ENCODE results near the gene MAML2. TPM values are rescaled to one million over a fixed set of nuclear protein-coding genes. Genes with fewer than 3 reads are reported as not detected.

MAML2 gene
- total RNA-seq, 4 donors from 2014 or later, result 15.9 to 31.9 (median 24.9) TPM

DNA sequence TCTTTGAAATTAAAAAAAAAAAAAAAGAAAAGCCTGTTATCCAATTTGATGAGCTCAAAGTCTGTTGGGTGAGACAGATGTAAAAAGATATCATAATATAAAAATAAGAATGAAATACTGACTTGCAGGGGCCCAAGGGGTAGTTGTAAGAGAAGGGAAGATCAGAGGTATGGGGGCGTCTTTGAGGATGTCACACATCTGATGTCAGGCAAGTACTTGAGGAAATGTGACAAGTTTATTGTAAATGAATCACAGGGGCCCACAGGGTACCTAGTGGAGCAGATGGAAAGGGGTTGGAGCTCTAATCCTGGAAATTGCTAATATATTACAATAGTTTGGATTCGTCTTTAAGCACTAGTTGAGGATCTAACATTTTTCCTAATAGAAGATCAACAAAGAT is 131.6 kb downstream of the MAML2 start:
- in situ Hi-C loops (cut with MboI; ENCODE audit: low pct_ligation_motif_present in 1 of 4, low pct_unique_long_range_greater_than_20kb in 1 of 4, low sequenced_read_pairs in 3 of 4) (no loop called here), intact Hi-C loops (cut with DNase I; ENCODE audit: low total_unique reads) (no loop called here)
- TF ChIP-seq POLR2AphosphoS5 (IDR thresholded peaks at IDR 0.05) (no peak), POLR2A (IDR thresholded peaks at IDR 0.05) (no peak), EP300 (IDR thresholded peaks at IDR 0.05; ENCODE audit: low read depth) (no peak)
- TF ChIP-seq, protein P1, sequence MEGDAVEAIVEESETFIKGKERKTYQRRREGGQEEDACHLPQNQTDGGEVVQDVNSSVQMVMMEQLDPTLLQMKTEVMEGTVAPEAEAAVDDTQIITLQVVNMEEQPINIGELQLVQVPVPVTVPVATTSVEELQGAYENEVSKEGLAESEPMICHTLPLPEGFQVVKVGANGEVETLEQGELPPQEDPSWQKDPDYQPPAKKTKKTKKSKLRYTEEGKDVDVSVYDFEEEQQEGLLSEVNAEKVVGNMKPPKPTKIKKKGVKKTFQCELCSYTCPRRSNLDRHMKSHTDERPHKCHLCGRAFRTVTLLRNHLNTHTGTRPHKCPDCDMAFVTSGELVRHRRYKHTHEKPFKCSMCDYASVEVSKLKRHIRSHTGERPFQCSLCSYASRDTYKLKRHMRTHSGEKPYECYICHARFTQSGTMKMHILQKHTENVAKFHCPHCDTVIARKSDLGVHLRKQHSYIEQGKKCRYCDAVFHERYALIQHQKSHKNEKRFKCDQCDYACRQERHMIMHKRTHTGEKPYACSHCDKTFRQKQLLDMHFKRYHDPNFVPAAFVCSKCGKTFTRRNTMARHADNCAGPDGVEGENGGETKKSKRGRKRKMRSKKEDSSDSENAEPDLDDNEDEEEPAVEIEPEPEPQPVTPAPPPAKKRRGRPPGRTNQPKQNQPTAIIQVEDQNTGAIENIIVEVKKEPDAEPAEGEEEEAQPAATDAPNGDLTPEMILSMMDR (IDR thresholded peaks at IDR 0.05), result no peak
- no peak overlapping the region for H3K4me3 ChIP-seq
- 88 to 90% methylated on average over 2 of the region's 2 CpGs for WGBS, 2 donors (ENCODE audit: low coverage in 1 of 2)
- peaks cover 17 to 79% (median 42%) of the 10 kb centered on the region in 4 donors for H3K4me1 ChIP-seq
- no peaks in the 10 kb centered on the region for H3K9me3 ChIP-seq
- H3K27me3 ChIP-seq, result no peaks in the 10 kb centered on the region
- peak overlapping the region in 1 of 4 donors; percentile 86 for H3K27ac ChIP-seq
- DNase-seq, result no peak
- H3K36me3 ChIP-seq, result no peaks in the 10 kb centered on the region

DNA sequence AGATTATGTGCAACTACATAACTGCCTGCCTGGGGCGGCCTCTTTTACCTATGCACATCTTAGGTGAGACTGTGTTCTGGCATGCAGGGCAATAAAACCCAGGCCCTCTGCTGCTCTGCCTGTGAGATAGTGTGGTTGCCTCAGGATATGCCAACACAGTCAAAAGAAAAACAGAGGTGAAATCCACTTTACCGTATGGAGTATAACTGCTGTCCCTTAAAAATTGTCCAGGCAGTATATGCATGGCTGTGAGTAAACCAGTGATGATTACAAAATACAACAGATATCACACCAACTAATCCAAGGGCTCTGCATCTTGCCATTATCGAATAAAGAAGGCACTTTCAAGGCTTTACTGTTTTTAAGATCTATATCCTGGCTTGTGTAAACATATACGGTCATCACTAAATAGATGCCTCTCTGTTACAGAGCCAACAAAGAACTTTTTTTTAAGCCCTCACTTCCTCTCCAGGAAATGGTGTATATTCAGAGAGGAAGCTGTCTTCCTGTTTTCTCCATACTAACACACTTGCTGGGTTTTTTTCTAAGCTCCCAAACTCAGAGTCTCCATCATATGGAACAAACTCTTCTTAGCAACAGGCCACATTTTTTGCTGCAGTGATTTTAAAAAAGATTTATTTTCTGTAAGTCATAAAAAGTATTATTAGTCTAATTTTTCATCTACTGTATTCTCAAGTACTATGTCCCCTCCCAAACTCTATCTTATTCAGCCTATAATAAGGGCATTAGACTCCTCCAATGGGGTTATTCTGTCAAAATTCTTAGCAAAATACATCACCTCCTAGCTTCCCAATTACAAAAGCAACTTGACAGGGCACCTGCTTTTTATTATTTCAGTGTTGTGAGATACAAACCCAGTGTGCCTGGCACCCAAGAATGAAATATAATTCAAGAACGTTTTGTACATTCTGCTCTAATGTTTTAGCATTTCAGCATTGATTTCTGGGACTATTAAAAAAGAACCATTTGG is 135.2 kb downstream of the MAML2 start:
- WGBS, 2 donors (ENCODE audit: low coverage in 1 of 2), result 25 to 29% methylated on average over 4 to 5 of the region's 5 CpGs
- DNase-seq, result peak; percentile 52
- Histone ChIP-seq H3K36me3 (no peaks in the 10 kb centered on the region), H3K27ac (peak overlapping the region; percentile 61 to 73 (median 66)), H3K9me3 (no peaks in the 10 kb centered on the region), H3K4me1 (peaks cover 0 to 45% (median 22%) of the 10 kb centered on the region in 4 donors), H3K4me3 (no peak overlapping the region), H3K27me3 (no peaks in the 10 kb centered on the region)
- intact Hi-C loops (cut with DNase I; ENCODE audit: low total_unique reads), result no loop called here
- in situ Hi-C loops (cut with MboI; ENCODE audit: low pct_ligation_motif_present in 1 of 4, low pct_unique_long_range_greater_than_20kb in 1 of 4, low sequenced_read_pairs in 3 of 4), result no loop called here
- TF ChIP-seq POLR2AphosphoS5 (IDR thresholded peaks at IDR 0.05) (no peak), EP300 (IDR thresholded peaks at IDR 0.05; ENCODE audit: low read depth) (no peak), POLR2A (IDR thresholded peaks at IDR 0.05) (no peak)
- TF ChIP-seq, protein P1 (IDR thresholded peaks at IDR 0.05), result no peak

DNA sequence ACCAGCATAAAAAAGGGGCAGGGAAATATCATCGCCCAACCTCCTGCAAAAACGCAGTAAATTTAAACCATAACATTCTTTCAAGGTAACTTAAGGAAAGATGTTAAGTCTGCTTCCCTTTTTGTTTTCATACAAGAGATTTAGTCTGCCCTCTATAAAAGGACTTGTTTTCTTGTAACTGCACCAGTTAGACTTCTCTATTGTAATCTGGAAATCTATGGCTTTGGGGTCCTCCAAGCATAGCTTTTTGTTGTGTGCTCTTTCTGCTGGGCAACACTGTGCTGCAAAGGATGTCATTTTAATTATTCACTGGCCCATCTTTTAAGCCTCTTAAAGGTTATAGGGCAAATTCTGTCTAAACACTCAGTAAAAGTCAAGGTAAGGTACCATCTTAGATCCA is 136.0 kb downstream of the MAML2 start:
- in situ Hi-C loops (cut with MboI; ENCODE audit: low pct_ligation_motif_present in 1 of 4, low pct_unique_long_range_greater_than_20kb in 1 of 4, low sequenced_read_pairs in 3 of 4), result no loop called here
- TF ChIP-seq EP300 (IDR thresholded peaks at IDR 0.05; ENCODE audit: low read depth), result no peak
- TF ChIP-seq POLR2A (IDR thresholded peaks at IDR 0.05), result no peak
- TF ChIP-seq, protein P1 (IDR thresholded peaks at IDR 0.05), result no peak
- TF ChIP-seq POLR2AphosphoS5 (IDR thresholded peaks at IDR 0.05), result no peak
- peaks cover 0 to 37% (median 14%) of the 10 kb centered on the region in 4 donors for H3K4me1 ChIP-seq
- peak overlapping the region; percentile 61 to 73 (median 66) for H3K27ac ChIP-seq
- H3K9me3 ChIP-seq, result no peaks in the 10 kb centered on the region
- DNase-seq, result no peak
- no peaks in the 10 kb centered on the region for H3K36me3 ChIP-seq
- H3K4me3 ChIP-seq, result no peak overlapping the region
- WGBS, 2 donors (ENCODE audit: low coverage in 1 of 2), result 76 to 78% methylated on average over 2 of the region's 2 CpGs
- H3K27me3 ChIP-seq, result no peaks in the 10 kb centered on the region
- intact Hi-C loops (cut with DNase I; ENCODE audit: low total_unique reads), result no loop called here

DNA sequence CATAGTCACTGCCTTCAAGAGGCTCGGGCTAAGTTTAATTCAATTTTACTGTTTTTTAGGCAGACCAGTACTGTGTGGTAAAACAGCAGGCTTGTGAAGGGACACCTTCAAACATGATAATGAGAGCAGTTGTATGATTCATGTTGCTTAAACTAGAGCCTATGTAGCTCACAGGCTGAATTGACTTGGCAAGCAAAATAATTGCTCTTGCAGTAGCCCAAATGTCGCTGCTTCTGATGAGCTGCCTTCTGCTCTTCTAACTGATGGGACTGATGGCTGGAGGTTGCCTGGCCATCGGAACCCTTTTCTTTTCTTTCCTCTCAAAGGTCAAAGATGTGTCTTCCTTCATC is 137.6 kb downstream of the MAML2 start:
- Histone ChIP-seq H3K27me3 (no peaks in the 10 kb centered on the region), H3K36me3 (no peaks in the 10 kb centered on the region), H3K4me1 (peaks cover 4 to 31% (median 17%) of the 10 kb centered on the region in 4 donors), H3K4me3 (no peak overlapping the region), H3K27ac (no peak overlapping the region), H3K9me3 (no peaks in the 10 kb centered on the region)
- in situ Hi-C loops (cut with MboI; ENCODE audit: low pct_ligation_motif_present in 1 of 4, low pct_unique_long_range_greater_than_20kb in 1 of 4, low sequenced_read_pairs in 3 of 4), result no loop called here
- WGBS, 2 donors (ENCODE audit: low coverage in 1 of 2), result 81% methylated on average over 3 of the region's 3 CpGs; no CpG with 5 or more reads in 1 of the 2 donors
- TF ChIP-seq POLR2A (IDR thresholded peaks at IDR 0.05), result no peak
- no peak for TF ChIP-seq POLR2AphosphoS5 (IDR thresholded peaks at IDR 0.05)
- TF ChIP-seq, protein P1 (IDR thresholded peaks at IDR 0.05), result no peak
- TF ChIP-seq EP300 (IDR thresholded peaks at IDR 0.05; ENCODE audit: low read depth), result no peak
- intact Hi-C loops (cut with DNase I; ENCODE audit: low total_unique reads), result no loop called here
- DNase-seq, result no peak
